Urinary bladder (tissue), 4 donors: ENCODE measurements around the gene CCDC178. TPM values are rescaled to one million over a fixed set of nuclear protein-coding genes. Genes with fewer than 3 reads are reported as not detected.

Experiments used
- DNase-seq: peaks from one replicate; pipeline ENCODE4 v3.0.0-alpha.2; 2015; ENCODE audit errors: extremely low spot score
- H3K27ac ChIP-seq: one replicate; pipeline ENCODE4 v1.5.1; 2013; ENCODE audit warnings: low read depth, mild to moderate bottlenecking, moderate library complexity
- H3K36me3 ChIP-seq: one replicate; pipeline ENCODE4 v1.6.1; 2013; ENCODE audit warnings: mild to moderate bottlenecking, moderate library complexity; ENCODE audit not compliant: insufficient read depth
- H3K4me1 ChIP-seq: one replicate; pipeline ENCODE4 v1.6.1; 2013; ENCODE audit warnings: mild to moderate bottlenecking, moderate library complexity; ENCODE audit not compliant: insufficient read depth
- H3K4me3 ChIP-seq: one replicate; pipeline ENCODE4 v1.5.1; 2013; ENCODE audit warnings: low read depth, low read length
- WGBS: extraction: QIAGEN DNeasy Blood & Tissue Kit; methylation state at CpG from one replicate; pipeline ENCODE4 v1.1.7; 2013; 5-methylcytosine and 5-hydroxymethylcytosine counted together
- polyA plus RNA-seq: library from polyadenylated mRNA; stranded (reverse); fragments of 200-250 nt; gene quantifications from one replicate; pipeline ENCODE4 v1.2.3, GENCODE V29; 2013
- total RNA-seq: library from RNA; depleted of rRNA; stranded (reverse); fragments of >200 nt; gene quantifications from one replicate; pipeline ENCODE4 v1.2.3, GENCODE V29; 2014
- donor health status: healthy with polysubstance abuse.
- donor health status: healthy.

The CCDC178 gene
- total and polyA plus RNA-seq, 2 donors: 1.5 to 3.1 TPM

DNA sequence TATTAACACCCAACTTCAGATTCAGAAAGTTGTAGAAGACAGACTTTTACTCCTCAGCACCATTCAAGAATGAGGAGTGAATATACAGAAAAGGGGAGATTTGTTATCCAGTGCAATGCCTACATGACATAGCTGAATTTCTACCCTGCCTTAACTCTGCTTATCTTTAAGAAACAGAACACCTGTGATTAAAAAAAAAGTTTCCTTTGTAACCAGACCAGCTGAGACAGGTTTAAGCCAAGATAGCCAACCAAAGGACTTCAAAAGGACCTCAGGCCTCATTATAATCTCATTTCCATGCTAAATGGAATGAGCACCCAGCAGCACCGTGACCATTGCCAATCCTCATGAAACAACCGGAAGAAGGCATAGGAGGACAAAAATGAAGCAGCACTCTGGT, 122.9 kb downstream of the CCDC178 start:
- H3K27ac ChIP-seq: no peak overlapping the region
- 97% methylated on average over 2 of the region's 2 CpGs for WGBS

DNA sequence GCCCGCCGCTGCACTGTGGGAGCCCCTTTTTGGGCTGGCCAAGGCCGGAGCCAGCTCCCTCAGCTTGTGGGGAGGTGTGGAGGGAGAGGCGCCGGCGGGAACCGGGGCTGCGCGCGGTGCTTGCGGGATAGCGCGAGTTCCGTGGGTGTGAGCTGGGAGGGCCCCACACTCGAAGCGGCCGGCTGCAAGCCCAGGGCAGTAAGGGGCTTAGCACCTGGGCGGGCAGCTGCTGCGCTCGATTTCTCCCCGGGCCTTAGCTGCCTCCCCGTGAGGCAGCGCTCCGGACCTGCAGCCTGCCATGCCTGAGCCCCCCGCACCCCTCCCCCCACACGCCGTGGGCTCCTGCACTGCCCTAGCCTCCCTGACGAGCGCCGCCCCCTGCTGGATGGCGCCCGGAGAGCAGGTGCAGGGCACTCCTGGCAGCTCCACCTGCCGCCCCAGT, 124.4 kb downstream of the CCDC178 start:
- Histone ChIP-seq H3K4me3 (no peak overlapping the region), H3K4me1 (no peaks in the 10 kb centered on the region), H3K27ac (no peak overlapping the region), H3K36me3 (no peaks in the 10 kb centered on the region)
- WGBS: 95% methylated on average over 33 of the region's 33 CpGs
- no peak for DNase-seq

More for the DNA sequence above, 122.9 kb downstream of the CCDC178 start:
- no peaks in the 10 kb centered on the region for H3K4me1 ChIP-seq
- no peak overlapping the region for H3K4me3 ChIP-seq
- H3K36me3 ChIP-seq: no peaks in the 10 kb centered on the region
- no peak for DNase-seq

DNA sequence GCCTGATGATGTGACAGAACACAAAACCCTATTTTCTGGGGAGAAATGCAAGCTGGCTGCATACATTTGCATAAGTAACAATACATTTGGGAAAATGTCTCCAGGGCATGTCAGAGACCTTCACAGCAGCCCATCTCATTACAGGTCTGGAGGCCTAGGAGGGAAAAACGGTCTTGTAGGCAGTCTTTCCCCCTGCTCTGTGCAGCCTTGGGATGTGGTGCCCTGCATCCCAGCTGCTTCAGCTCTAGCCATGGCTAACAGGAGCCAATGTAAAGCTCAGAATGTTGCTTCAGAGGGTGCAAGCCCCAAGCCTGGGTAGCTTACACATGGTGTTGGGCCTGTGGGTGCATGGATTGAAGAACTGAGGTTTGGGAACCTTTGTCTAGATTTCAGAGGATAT, 133.0 kb downstream of the CCDC178 start:
- Histone ChIP-seq H3K27ac (no peak overlapping the region), H3K4me3 (no peak overlapping the region), H3K4me1 (peaks cover 1% of the 10 kb centered on the region), H3K36me3 (no peaks in the 10 kb centered on the region)
- no peak for DNase-seq
- WGBS: 75% methylated on average over 1 of the region's 1 CpG

DNA sequence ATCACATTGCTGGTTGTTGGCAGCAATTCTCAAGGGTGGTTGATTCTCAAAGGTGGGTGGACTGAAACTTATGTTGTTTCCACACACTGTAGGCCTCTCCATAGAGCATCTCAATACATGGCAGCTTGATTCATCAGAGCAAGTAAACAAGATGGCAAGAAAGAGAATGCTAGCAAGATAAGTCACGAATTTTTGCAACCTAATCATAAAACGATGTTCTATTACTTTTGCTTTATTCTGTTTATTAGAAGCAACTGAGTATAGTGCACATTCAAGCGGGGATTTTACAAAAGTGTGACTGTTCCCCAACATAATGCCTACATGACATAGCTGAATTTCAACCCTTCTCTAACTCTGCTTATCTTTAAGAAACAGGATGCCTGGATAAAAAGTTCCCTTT, 136.2 kb downstream of the CCDC178 start:
- H3K27ac ChIP-seq: no peak overlapping the region
- WGBS: 58% methylated on average over 3 of the region's 3 CpGs
- DNase-seq: no peak
- H3K4me1 ChIP-seq: no peaks in the 10 kb centered on the region
- no peaks in the 10 kb centered on the region for H3K36me3 ChIP-seq
- no peak overlapping the region for H3K4me3 ChIP-seq

DNA sequence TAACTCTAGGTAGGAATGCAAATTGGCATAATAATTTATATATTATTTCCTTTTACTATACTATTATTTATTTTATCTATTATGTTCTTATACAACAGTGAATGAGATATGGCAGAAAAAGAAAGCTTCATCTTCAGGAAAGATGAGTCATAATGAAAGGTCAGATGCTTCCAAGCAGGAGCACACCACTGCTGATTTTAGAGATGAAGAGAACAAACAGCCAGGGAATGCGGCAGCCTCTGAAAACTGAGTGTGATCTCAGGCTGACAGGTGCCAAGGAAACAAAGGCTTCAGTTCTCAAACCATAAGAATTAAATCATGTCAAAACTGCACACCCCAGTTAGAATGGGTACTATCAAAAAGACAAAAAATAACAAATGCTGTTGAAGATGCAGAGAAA, 149.0 kb downstream of the CCDC178 start:
- no peak for DNase-seq

DNA sequence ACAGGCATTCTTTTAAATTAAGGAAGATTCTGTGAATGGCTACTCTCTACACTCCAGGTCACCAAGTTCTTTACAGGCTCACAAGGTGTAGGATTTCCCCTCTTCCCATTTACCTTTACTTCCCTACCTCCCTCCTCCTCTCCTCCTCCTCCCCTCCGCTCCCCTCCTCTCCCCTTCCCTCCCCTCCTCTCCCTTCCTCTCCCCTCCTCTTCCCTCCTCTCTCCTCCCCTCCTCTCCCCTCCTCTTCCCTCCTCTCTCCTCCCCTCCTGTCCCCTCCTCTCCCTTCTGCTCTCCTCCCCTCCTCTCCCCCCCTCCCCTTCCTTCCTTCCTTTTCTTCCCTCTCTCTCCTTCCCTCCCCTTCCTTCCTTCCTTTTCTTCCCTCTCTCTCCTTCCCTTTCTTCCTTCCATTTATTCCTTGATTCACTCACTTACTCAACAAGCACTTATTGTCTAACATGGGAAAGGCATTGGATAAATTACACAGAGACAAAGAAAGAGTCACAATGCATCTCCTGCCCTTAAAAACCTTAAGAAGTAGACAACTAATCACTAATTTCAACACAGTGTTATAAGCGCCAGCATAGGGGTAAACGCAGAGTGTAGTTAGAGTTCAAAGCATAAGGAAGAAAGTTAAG, 152.3 kb downstream of the CCDC178 start:
- no peak overlapping the region for H3K27ac ChIP-seq
- 89% methylated on average over 3 of the region's 3 CpGs for WGBS
- no peaks in the 10 kb centered on the region for H3K36me3 ChIP-seq
- no peak overlapping the region for H3K4me3 ChIP-seq
- no peaks in the 10 kb centered on the region for H3K4me1 ChIP-seq
- DNase-seq: no peak

More for the DNA sequence above, 149.0 kb downstream of the CCDC178 start:
- H3K4me1 ChIP-seq: no peaks in the 10 kb centered on the region
- no peak overlapping the region for H3K4me3 ChIP-seq
- no peak overlapping the region for H3K27ac ChIP-seq
- H3K36me3 ChIP-seq: no peaks in the 10 kb centered on the region
- WGBS: 63% methylated on average over 1 of the region's 1 CpG

DNA sequence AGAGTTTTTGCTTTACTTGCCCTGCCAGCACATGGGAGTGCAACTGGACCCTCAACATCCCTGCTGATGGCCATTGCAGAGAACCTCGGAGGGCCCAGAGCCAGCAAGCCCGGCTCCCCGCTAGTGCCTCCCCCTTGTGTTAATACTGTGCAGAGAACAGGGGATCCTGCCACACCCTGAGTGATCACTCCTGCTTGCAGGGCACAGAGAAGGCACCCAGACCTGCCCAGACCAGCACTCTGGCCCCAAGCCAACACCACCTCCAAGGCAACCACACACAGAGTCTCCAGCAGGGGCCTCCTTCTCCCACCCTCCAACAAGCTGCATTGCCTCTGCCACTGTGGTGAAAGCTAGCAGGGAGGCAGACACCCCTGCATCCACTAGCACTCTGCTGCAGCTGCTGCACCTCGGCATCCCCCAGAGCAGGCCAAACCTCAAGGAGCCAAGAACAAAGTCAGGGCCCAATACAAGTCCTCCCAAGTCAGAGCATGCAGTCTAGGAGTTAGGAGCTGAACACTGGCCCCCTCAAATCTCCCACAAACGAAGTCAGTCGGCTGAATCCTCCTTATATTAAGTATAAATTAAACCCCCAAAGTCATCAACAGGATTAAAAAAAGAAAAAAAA, 157.7 kb downstream of the CCDC178 start:
- WGBS: 83% methylated on average over 6 of the region's 6 CpGs
- no peak overlapping the region for H3K4me3 ChIP-seq
- no peak for DNase-seq

DNA sequence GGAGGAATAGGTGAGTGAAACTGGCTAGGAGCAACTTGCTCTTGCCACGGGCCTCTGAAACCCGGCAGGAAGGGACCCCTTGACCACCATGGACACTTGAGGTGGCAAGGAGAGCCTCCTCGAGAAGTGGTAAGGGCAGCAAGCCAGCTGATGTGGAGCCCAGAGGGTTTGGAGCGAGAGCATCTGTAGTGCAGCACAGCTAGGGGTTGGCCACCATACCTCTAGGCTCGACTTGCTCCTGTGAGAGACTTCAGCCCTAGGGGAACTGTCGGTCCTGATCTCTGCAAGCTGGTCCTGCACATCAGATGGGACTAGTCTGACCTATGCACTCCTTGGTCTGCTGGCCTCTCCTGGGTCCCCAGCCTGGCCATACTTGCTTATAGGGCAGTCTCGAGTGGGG, 158.4 kb downstream of the CCDC178 start:
- Histone ChIP-seq H3K36me3 (no peaks in the 10 kb centered on the region), H3K4me1 (no peaks in the 10 kb centered on the region), H3K27ac (no peak overlapping the region), H3K4me3 (no peak overlapping the region)
- 90% methylated on average over 7 of the region's 7 CpGs for WGBS
- no peak for DNase-seq

More for the DNA sequence above, 157.7 kb downstream of the CCDC178 start:
- Histone ChIP-seq H3K36me3 (no peaks in the 10 kb centered on the region), H3K4me1 (no peaks in the 10 kb centered on the region), H3K27ac (no peak overlapping the region)

DNA sequence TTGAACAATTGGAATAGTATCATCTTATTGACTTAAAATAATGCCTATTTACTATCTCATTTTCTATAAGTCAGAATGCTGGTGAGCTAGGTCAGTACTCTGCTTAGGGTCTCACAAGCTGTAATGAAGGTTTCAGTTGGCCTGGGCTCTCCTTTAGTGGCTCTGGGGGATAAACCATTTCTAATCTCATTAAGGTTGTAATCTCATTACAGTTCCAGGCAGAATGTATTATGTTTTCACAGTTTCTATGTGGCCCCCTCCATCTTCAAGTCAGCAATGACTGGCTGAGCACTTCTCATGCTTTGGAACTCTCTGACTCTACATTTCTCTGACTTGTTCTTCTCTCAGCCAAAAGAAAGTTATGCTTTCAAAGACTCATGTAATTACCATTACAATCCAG, 163.1 kb downstream of the CCDC178 start:
- no peaks in the 10 kb centered on the region for H3K36me3 ChIP-seq
- no peaks in the 10 kb centered on the region for H3K4me1 ChIP-seq
- no peak overlapping the region for H3K4me3 ChIP-seq
- no peak for DNase-seq
- H3K27ac ChIP-seq: no peak overlapping the region

DNA sequence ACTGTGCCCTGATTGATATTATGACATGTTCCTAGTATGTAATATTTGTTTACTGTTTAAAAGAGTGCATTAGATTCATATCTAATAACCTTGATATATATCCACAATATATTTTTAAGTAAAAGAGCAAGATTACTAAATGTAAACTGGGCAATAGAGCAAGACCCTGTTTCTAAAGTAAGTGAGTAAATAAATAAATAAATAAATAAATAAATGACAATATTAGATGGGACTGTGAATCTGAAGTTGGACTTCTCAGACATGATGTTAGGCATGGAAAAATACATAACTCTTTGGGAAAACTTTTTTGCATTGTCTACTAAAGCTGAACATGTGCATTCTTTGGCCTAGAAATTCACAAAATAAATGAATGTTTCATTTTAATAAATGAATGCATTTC, 164.7 kb downstream of the CCDC178 start:
- H3K4me1 ChIP-seq: no peaks in the 10 kb centered on the region
- DNase-seq: no peak
- no peaks in the 10 kb centered on the region for H3K36me3 ChIP-seq
- no peak overlapping the region for H3K4me3 ChIP-seq
- no peak overlapping the region for H3K27ac ChIP-seq

DNA sequence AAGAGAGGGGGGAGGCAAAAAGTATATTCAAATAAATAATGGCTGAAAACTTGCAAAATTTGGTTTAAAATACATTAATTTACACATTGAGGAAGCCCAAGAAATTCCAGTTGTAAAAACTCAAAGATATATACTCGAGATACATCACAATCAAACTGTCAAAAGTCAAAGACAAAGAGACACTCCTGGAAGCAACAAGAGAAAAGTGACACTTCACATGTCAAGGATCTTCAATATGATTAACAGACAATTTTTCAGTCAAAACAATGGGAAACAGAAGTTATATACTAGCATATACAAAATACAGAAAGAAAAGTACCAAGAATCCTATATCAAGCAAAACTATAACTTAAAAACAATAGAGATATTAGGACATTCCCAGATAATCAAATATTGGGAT, 170.2 kb downstream of the CCDC178 start:
- H3K4me1 ChIP-seq: no peaks in the 10 kb centered on the region
- 51% methylated on average over 1 of the region's 1 CpG for WGBS
- H3K36me3 ChIP-seq: no peaks in the 10 kb centered on the region
- H3K27ac ChIP-seq: no peak overlapping the region
- no peak for DNase-seq
- no peak overlapping the region for H3K4me3 ChIP-seq

DNA sequence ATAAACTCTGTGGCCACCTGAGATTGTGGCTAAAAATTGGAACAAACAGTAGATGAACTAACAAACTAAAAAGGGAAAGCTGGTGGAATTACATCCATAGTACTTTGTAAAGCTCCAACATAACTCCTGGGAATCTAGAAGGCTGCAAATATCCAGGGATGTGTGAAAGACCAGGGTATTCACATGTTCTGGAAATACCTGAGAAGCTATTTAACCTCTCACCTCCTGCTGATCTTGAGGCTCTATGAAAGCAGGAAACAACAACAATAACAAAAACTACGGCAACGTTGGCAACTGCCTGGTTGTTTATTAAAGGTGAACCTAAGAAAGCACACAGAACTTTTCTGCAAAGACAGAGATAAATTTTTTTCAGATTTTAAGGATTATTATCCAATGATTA, 171.3 kb downstream of the CCDC178 start:
- Histone ChIP-seq H3K27ac (no peak overlapping the region), H3K4me3 (no peak overlapping the region), H3K4me1 (no peaks in the 10 kb centered on the region), H3K36me3 (no peaks in the 10 kb centered on the region)
- DNase-seq: no peak
- 19% methylated on average over 2 of the region's 2 CpGs for WGBS

DNA sequence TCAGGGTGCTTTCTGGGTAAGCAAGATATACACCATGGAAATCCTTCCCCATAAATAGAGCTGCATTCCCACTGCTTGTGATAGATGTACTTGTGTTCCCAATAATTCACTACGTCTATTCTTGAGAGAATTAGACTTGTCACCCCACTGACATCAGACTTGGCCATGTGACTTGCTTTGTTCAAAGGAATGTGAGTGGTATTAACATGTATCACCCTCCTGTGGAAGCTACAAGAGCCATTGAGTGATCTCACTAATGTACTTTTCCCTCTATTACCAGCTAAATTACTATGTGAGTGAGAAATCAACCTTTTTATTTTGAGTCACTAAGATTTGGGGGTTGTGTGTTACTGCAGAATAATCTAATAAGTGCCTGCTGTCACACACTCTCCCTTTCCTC, 176.0 kb downstream of the CCDC178 start:
- WGBS: 40% methylated on average over 1 of the region's 1 CpG
- H3K4me3 ChIP-seq: no peak overlapping the region
- DNase-seq: no peak
- no peaks in the 10 kb centered on the region for H3K4me1 ChIP-seq
- no peaks in the 10 kb centered on the region for H3K36me3 ChIP-seq
- no peak overlapping the region for H3K27ac ChIP-seq

DNA sequence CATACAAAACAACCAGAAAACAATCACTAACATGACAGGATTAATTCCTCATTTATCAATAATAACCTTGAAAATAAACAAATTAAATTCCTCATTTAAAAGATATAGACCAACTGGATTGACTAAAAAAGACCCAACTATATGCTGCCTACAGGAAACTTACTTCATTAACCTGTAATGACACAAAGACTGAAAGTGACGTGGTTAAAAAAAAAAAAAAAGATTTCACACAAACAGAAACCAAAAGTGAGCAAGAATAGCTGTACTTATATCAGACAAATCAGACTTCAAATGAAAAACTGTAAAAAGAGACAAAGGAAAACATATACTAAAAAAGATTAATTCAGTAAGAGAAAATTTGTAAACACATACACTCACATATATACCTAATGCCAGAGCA, 201.2 kb downstream of the CCDC178 start:
- WGBS: 89% methylated on average over 1 of the region's 1 CpG
- no peaks in the 10 kb centered on the region for H3K36me3 ChIP-seq
- no peak overlapping the region for H3K27ac ChIP-seq
- DNase-seq: no peak
- no peaks in the 10 kb centered on the region for H3K4me1 ChIP-seq
- no peak overlapping the region for H3K4me3 ChIP-seq

DNA sequence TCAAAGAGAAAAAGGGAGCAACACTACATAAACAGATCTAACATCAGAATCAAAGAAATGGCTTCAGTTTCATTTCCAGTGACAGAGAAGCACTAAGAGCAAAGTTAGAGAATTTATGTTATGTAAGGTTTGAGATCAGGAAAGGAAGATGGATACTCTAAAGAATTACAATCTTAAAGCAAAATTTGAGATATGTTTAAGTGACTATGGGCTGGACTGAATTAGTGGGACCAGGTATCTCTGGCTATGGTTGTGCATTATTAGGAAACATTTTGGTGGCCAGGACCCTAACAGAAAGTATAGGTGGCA, 208.2 kb downstream of the CCDC178 start:
- no peaks in the 10 kb centered on the region for H3K4me1 ChIP-seq
- H3K27ac ChIP-seq: no peak overlapping the region
- H3K36me3 ChIP-seq: no peaks in the 10 kb centered on the region
- no peak for DNase-seq
- H3K4me3 ChIP-seq: no peak overlapping the region
